ENCODE data around the gene BSPRY. TPM values are rescaled to one million over a fixed set of nuclear protein-coding genes. Genes with fewer than 3 reads are reported as not detected.

The BSPRY gene
- total and polyA plus RNA-seq, 2 donors (not counting 1 experiment from before 2014, with no cell fraction given) = 0.42 to 0.59 TPM

GRCh38 chr9:113399646-113400200, 50.4 kb downstream of the BSPRY start:
- ATAC-seq (ENCODE audit: low read depth) (no peak), DNase-seq (no peak)
- no peak overlapping the region for H3K9ac ChIP-seq (ENCODE audit: low read length)
- Mint-ChIP-seq H3K27ac (no peak overlapping the region), H3K27me3 (no peaks in the 10 kb centered on the region), H3K4me1 (peaks cover 28% of the 10 kb centered on the region), H3K9me3 (ENCODE audit: insufficient read depth) (no peaks in the 10 kb centered on the region), H3K4me3 (peak overlapping the region; percentile 80)
- no peak for TF ChIP-seq EZH2 (IDR thresholded peaks at IDR 0.05; ENCODE audit: borderline replicate concordance, insufficient read depth, low read depth, low read length, poor library complexity, severe bottlenecking)
- TF ChIP-seq CTCF (IDR thresholded peaks at IDR 0.05) = no peak
- H3K27ac ChIP-seq (ENCODE audit: low read length in 2 of 2) = no peak overlapping the region
- CTCF ChIA-PET = interaction anchor here (1.0 to 10.6 kb wide), 7 partner anchors 11 to 258 kb away, joined by 4 to 98 read pairs (median 13); partner anchors contain the start of genes C9orf43, CDC26, POLE3 and PRPF4
- H3K9me3 ChIP-seq (ENCODE audit: control extremely low read depth in 1 of 3, control insufficient read depth in 2 of 3, insufficient read depth in 1 of 3, low read length in 2 of 3) = no peaks in the 10 kb centered on the region
- H4K20me1 ChIP-seq (ENCODE audit: control insufficient read depth, insufficient read depth, low read length, poor library complexity, severe bottlenecking) = no peaks in the 10 kb centered on the region
- H3K4me1 ChIP-seq (ENCODE audit: control insufficient read depth in 2 of 2, insufficient read depth in 2 of 2, low read length in 2 of 2) = peaks cover 10 to 18% of the 10 kb centered on the region in 2 donors
- intact Hi-C loops (cut with micrococcal nuclease) = loop anchor here (2.0 to 10.0 kb wide), 4 partner anchors 19 to 1765 kb away; partner anchors contain the start of genes DNAJC25, FKBP15 and SLC31A1
- H3K4me3 ChIP-seq (ENCODE audit: control extremely low read depth in 1 of 5, extremely low read depth in 1 of 5, insufficient read depth in 1 of 5, low read depth in 2 of 5, low read length in 4 of 5) = no peak overlapping the region
- POLR2A ChIA-PET = interaction anchor here (3.3 kb wide), 1 partner anchor 11 kb away, joined by 44 read pairs; the partner anchor contains the start of genes C9orf43 and POLE3
- WGBS (ENCODE audit: insufficient coverage) = 100% methylated on average over 2 of the region's 3 CpGs
- peaks cover 37% of the 10 kb centered on the region for H3K79me2 ChIP-seq (ENCODE audit: control insufficient read depth, insufficient read depth, low read length)
- H3K27me3 ChIP-seq (replicated peaks in 1 of 4; ENCODE audit: control extremely low read depth in 1 of 4, control insufficient read depth in 3 of 4, insufficient read depth in 4 of 4, low read length in 3 of 4) = no peaks in the 10 kb centered on the region
- H3K4me2 ChIP-seq (replicated peaks; ENCODE audit: low read depth, low read length, poor library complexity, severe bottlenecking) = peak overlapping the region; percentile 93
- H2AFZ ChIP-seq (ENCODE audit: insufficient read depth, low read depth, low read length, poor library complexity, severe bottlenecking) = no peak overlapping the region
- H3K36me3 ChIP-seq (replicated peaks in 1 of 2; ENCODE audit: control extremely low read depth in 1 of 2, control insufficient read depth in 1 of 2, extremely low read depth in 1 of 2, insufficient read depth in 2 of 2, low read length in 1 of 2) = peaks cover 0 to 2% of the 10 kb centered on the region in 2 experiments

Measured in B cell (primary cell).